Measurements from ENCODE around the gene PRDM16. TPM values are rescaled to one million over a fixed set of nuclear protein-coding genes. Genes with fewer than 3 reads are reported as not detected.

Gene PRDM16
- total RNA-seq, 1 experiment from 2014 or later, result 0.17 TPM

GRCh38 chr1:3326516-3327388 is 257.7 kb downstream of the PRDM16 start:
- no peak for TF ChIP-seq CTCF (conservative IDR thresholded peaks at IDR 0.05)
- H3K4me2 ChIP-seq (ENCODE audit: insufficient read depth, insufficient read length, low read length), result no peak overlapping the region
- Mint-ChIP-seq H3K27me3 (ENCODE audit: low read depth) (no peaks in the 10 kb centered on the region; the same call in 1 of the 2 replicates), H3K36me3 (ENCODE audit: insufficient read depth in 1 of 3, low read depth in 3 of 3) (no peaks in the 10 kb centered on the region), H3K9me3 (no peaks in the 10 kb centered on the region), H3K4me1 (peaks cover 2 to 11% of the 10 kb centered on the region in 2 experiments; a peak in 3 of 4 replicates), H3K27ac (no peak overlapping the region; a peak in 1 of 7 replicates), H3K4me3 (no peak overlapping the region)
- H3K23me2 ChIP-seq (ENCODE audit: insufficient read length, low read depth, low read length, poor library complexity, severe bottlenecking), result no peaks in the 10 kb centered on the region
- H3K9ac ChIP-seq (ENCODE audit: extremely low read depth, insufficient read length, low read length), result no peak overlapping the region
- no peak overlapping the region for H3T11ph ChIP-seq (ENCODE audit: low read length)
- DNase-seq, result no peak
- H3K56ac ChIP-seq (ENCODE audit: insufficient read length, low read depth, low read length), result no peak overlapping the region
- H3K23ac ChIP-seq (ENCODE audit: insufficient read length, low read depth, low read length), result no peak overlapping the region
- no peak overlapping the region for H4K91ac ChIP-seq (ENCODE audit: insufficient read length, low read depth, low read length)
- H4K5ac ChIP-seq (ENCODE audit: insufficient read length, low read depth, low read length), result no peak overlapping the region
- H3K27ac ChIP-seq (ENCODE audit: insufficient read length, low read depth, low read length), result no peak overlapping the region
- no peak overlapping the region for H2BK15ac ChIP-seq (ENCODE audit: low read depth, low read length)
- no peak overlapping the region for H4K8ac ChIP-seq (replicated peaks; ENCODE audit: insufficient read length, low read depth, low read length)
- no peak overlapping the region for H2AK5ac ChIP-seq (ENCODE audit: insufficient read length, low read length)
- no peaks in the 10 kb centered on the region for H3K4me1 ChIP-seq (ENCODE audit: insufficient read depth, low read length)
- H2BK12ac ChIP-seq (ENCODE audit: insufficient read length, low read depth, low read length), result no peak overlapping the region
- H3K9me3 ChIP-seq (ENCODE audit: control insufficient read depth, low read depth, low read length), result no peaks in the 10 kb centered on the region
- H3K27me3 ChIP-seq (ENCODE audit: insufficient read depth, low read length), result no peaks in the 10 kb centered on the region
- no peaks in the 10 kb centered on the region for H4K20me1 ChIP-seq (ENCODE audit: control insufficient read depth, insufficient read depth, insufficient read length)
- no peak overlapping the region for H2AFZ ChIP-seq (ENCODE audit: low read length)
- no peak overlapping the region for H2BK5ac ChIP-seq (ENCODE audit: insufficient read length, low read length)
- H2BK20ac ChIP-seq (ENCODE audit: low read depth, low read length, poor library complexity, severe bottlenecking), result no peak overlapping the region
- no peak overlapping the region for H3K18ac ChIP-seq (ENCODE audit: insufficient read length, low read depth, low read length)
- H2BK120ac ChIP-seq (ENCODE audit: low read depth, low read length, poor library complexity, severe bottlenecking), result no peak overlapping the region
- H3K4ac ChIP-seq (ENCODE audit: low read depth, low read length), result no peak overlapping the region
- H3K79me1 ChIP-seq (ENCODE audit: insufficient read depth, low read depth, low read length, poor library complexity, severe bottlenecking), result no peaks in the 10 kb centered on the region
- no peak overlapping the region for H3K14ac ChIP-seq (ENCODE audit: insufficient read depth, low read length)
- WGBS (ENCODE audit: extremely low coverage, insufficient read length, low lambda C conversion rate), result no CpG with 5 or more reads among the region's 21 CpGs
- H3K79me2 ChIP-seq (ENCODE audit: insufficient read depth, low read length), result no peaks in the 10 kb centered on the region

All from H9 (cell line).